ENCODE data around the gene IGSF21. TPM values are rescaled to one million over a fixed set of nuclear protein-coding genes. Genes with fewer than 3 reads are reported as not detected.

IGSF21 gene
- total RNA-seq, 1 experiment from 2014 or later: 5.2 TPM

- Histone ChIP-seq H3K9me3 (ENCODE audit: control insufficient read depth, low read depth, low read length) (no peaks in the 10 kb centered on the region), H3K79me1 (ENCODE audit: insufficient read depth, low read depth, low read length, poor library complexity, severe bottlenecking) (no peaks in the 10 kb centered on the region), H3K23me2 (ENCODE audit: insufficient read length, low read depth, low read length, poor library complexity, severe bottlenecking) (no peaks in the 10 kb centered on the region), H3K4me1 (ENCODE audit: insufficient read depth, low read length) (0 out of 2 replicates have a peak, but pooled peaks cover 4% of the 10 kb centered on the region), H3K18ac (ENCODE audit: insufficient read length, low read depth, low read length) (no peak overlapping the region), H3K27ac (ENCODE audit: insufficient read length, low read depth, low read length) (no peak overlapping the region), H2BK20ac (ENCODE audit: low read depth, low read length, poor library complexity, severe bottlenecking) (no peak overlapping the region), H3K4ac (ENCODE audit: low read depth, low read length) (no peak overlapping the region), H2BK120ac (ENCODE audit: low read depth, low read length, poor library complexity, severe bottlenecking) (no peak overlapping the region), H2BK15ac (ENCODE audit: low read depth, low read length) (no peak overlapping the region), H3K56ac (ENCODE audit: insufficient read length, low read depth, low read length) (no peak overlapping the region), H2AK5ac (ENCODE audit: insufficient read length, low read length) (no peak overlapping the region), H3K14ac (ENCODE audit: insufficient read depth, low read length) (no peak overlapping the region), H4K20me1 (ENCODE audit: control insufficient read depth, insufficient read depth, insufficient read length) (no peaks in the 10 kb centered on the region), H3K79me2 (ENCODE audit: insufficient read depth, low read length) (no peaks in the 10 kb centered on the region), H3K4me2 (ENCODE audit: insufficient read depth, insufficient read length, low read length) (no peak overlapping the region), H2BK5ac (ENCODE audit: insufficient read length, low read length) (no peak overlapping the region), H2AFZ (ENCODE audit: low read length) (no peak overlapping the region), H3K27me3 (ENCODE audit: insufficient read depth, low read length) (no peaks in the 10 kb centered on the region), H3K9ac (ENCODE audit: extremely low read depth, insufficient read length, low read length) (no peak overlapping the region), H4K8ac (replicated peaks; ENCODE audit: insufficient read length, low read depth, low read length) (no peak overlapping the region), H4K5ac (ENCODE audit: insufficient read length, low read depth, low read length) (no peak overlapping the region), H4K91ac (ENCODE audit: insufficient read length, low read depth, low read length) (no peak overlapping the region), H3K23ac (ENCODE audit: insufficient read length, low read depth, low read length) (no peak overlapping the region), H3T11ph (ENCODE audit: low read length) (no peak overlapping the region), H2BK12ac (ENCODE audit: insufficient read length, low read depth, low read length) (no peak overlapping the region)
- TF ChIP-seq CTCF (conservative IDR thresholded peaks at IDR 0.05): no peak
- no peak overlapping the region for H3K4me3 Mint-ChIP-seq
- H3K27ac Mint-ChIP-seq: no peak overlapping the region; a peak in 1 of 7 replicates
- peaks cover 12 to 26% of the 10 kb centered on the region in 2 experiments for H3K4me1 Mint-ChIP-seq
- H3K27me3 Mint-ChIP-seq (ENCODE audit: low read depth): peaks cover 9% of the 10 kb centered on the region; the same call in 1 of the 2 replicates
- no peak for DNase-seq
- no peaks in the 10 kb centered on the region for H3K36me3 Mint-ChIP-seq (ENCODE audit: insufficient read depth in 1 of 3, low read depth in 3 of 3)
- WGBS (ENCODE audit: extremely low coverage, insufficient read length, low lambda C conversion rate): no CpG with 5 or more reads among the region's 5 CpGs
- no peaks in the 10 kb centered on the region for H3K9me3 Mint-ChIP-seq
Observed at GRCh38 chr1:18187054-18187453, 79.5 kb downstream of the IGSF21 start.

Measured in H9 (cell line).